ENCODE data around the gene MCCC2.
"Not testable (repeated sequence)": the region's sequence is repeated elsewhere in the genome, so short reads cannot be mapped to it uniquely, and the experiment has no call there.

Gene MCCC2

GRCh38 chr5:71586941-71587765 lies at the start of gene MCCC2:
Gene MCCC2 (plus strand): TSS chr5:71587340. CDS start chr5:71587426, 86 bp downstream.
- peak; percentile 87 for DNase-seq (ENCODE audit: low read depth)

- peak; percentile 12 for DNase-seq (ENCODE audit: low read depth)
Observed at GRCh38 chr5:71537687-71538086, 49.5 kb upstream of the MCCC2 start.

- DNase-seq (ENCODE audit: low read depth), result not testable (repeated sequence)
Observed at GRCh38 chr5:71550885-71551284, 36.3 kb upstream of the MCCC2 start.

GRCh38 chr5:71551582-71551981 lies 35.6 kb upstream of the MCCC2 start:
- DNase-seq (ENCODE audit: low read depth), result not testable (repeated sequence)

GRCh38 chr5:71552026-71552749 lies 35.0 kb upstream of the MCCC2 start:
- not testable (repeated sequence) for DNase-seq (ENCODE audit: low read depth)

GRCh38 chr5:71563161-71563560 lies 24.0 kb upstream of the MCCC2 start:
- DNase-seq (ENCODE audit: low read depth), result no peak

GRCh38 chr5:71564895-71565294 lies 22.2 kb upstream of the MCCC2 start:
- DNase-seq (ENCODE audit: low read depth), result no peak

- DNase-seq (ENCODE audit: low read depth), result no peak
Observed at GRCh38 chr5:71569748-71570509, 17.2 kb upstream of the MCCC2 start.

- DNase-seq (ENCODE audit: low read depth), result not testable (repeated sequence)
Observed at GRCh38 chr5:71571811-71572210, 15.3 kb upstream of the MCCC2 start.

- no peak for DNase-seq (ENCODE audit: low read depth)
Observed at GRCh38 chr5:71573591-71573990, 13.5 kb upstream of the MCCC2 start.

GRCh38 chr5:71575588-71575987 lies 11.6 kb upstream of the MCCC2 start:
- DNase-seq (ENCODE audit: low read depth), result not testable (repeated sequence)

GRCh38 chr5:71576241-71576640 lies 10.9 kb upstream of the MCCC2 start:
- DNase-seq (ENCODE audit: low read depth), result no peak

GRCh38 chr5:71577839-71578238 lies 9.3 kb upstream of the MCCC2 start:
- not testable (repeated sequence) for DNase-seq (ENCODE audit: low read depth)

- no peak for DNase-seq (ENCODE audit: low read depth)
Observed at GRCh38 chr5:71582945-71583584, 4.1 kb upstream of the MCCC2 start.

GRCh38 chr5:71586052-71586940 lies 844 bp upstream of the MCCC2 start:
- DNase-seq (ENCODE audit: low read depth), result peak; percentile 64

GRCh38 chr5:71587766-71588532 lies 809 bp downstream of the MCCC2 start:
- DNase-seq (ENCODE audit: low read depth), result no peak

- DNase-seq (ENCODE audit: low read depth), result no peak
Observed at GRCh38 chr5:71588533-71588885, 1.4 kb downstream of the MCCC2 start.

- no peak for DNase-seq (ENCODE audit: low read depth)
Observed at GRCh38 chr5:71589903-71590302, 2.8 kb downstream of the MCCC2 start.

- no peak for DNase-seq (ENCODE audit: low read depth)
Observed at GRCh38 chr5:71591100-71591499, 4.0 kb downstream of the MCCC2 start.

- DNase-seq (ENCODE audit: low read depth), result no peak
Observed at GRCh38 chr5:71596169-71596568, 9.0 kb downstream of the MCCC2 start.

Measured in CMK (cell line).